NCI-H345 treated with DMSO at 0.1 percent for 48 hours (cell line): Measurements from ENCODE around the gene PRKAG2.

ENCODE experiments used
- DNase-seq: peaks from one replicate; lab custom pipeline; 2025; ENCODE audit not compliant: unreplicated experiment; lab: John Stamatoyannopoulos, UW

PRKAG2 gene

DNA sequence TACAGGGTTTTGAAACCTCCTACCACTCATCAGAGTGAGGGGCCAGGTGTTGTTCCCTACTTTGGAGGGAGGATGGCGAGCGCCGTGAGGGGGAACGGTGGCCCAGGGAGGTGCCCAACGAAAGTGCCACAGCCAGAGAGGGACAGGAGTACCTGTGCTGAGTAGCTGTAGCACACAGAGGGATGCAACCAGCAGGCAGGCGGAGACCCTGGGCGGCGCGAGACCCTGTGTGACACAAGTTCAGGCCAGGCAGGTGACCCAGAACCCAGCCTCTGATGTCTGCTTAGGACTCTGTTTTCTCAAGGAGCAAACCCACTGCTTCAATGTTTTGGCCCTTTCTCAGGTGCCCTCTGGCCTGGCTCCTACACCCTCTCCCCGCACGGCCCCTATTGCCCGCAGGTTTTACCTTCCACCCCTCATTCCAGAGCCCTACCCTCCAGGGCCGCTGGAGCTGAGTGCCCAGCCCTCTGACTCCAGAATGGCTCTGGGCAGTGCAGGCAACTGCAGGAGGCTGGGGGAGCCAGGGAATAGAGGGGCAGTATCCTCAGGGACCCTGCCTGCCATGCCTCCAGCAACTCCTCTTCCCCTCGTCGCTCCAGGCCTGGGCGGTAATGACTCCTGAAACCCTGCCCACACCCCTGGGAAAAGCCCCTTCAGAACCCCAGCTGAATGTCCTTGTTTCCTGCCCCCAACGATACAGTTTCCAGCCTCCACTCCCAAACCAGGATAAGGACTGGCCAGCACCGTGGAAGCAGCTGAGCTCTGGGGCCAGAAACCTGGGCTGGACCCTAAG lies 193.1 kb downstream of the PRKAG2 start:
- DNase-seq = no peak

DNA sequence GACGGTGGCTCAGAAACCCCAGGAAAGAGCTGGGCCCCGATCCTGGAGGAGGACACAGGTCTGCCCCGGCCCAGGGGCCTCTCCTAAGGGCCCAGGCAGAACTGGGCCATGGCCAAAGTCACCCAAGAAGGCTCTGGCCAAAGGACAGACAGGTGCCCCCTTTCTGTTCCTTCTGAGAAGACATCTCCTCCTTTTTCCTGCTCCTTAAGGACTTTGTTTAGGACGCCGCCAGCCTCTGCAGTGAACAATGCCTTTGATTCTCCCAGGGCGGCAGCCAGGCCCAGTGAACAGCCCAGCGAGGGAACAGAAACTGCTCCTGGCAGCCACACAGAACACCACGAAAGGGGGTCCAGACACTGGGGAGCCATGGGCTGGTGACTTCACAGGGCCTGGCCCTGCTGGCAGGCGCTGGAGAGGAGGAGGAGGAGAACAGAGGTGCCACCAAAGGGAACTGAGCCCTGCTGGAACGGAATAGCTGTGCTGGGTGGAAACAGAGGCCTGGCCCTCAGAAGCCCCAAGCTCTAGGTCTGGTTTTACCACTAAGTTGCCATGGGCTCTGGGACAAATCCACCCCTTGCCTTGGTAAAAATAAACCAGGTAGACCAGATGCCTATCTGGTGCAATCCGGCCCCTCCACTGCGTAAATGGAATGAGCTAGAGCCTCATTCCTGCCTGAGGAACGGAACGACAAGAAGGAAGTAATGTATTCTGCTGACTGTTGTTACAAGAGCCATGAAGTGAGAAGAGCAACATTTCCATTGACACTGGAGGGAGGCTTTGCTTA lies 193.9 kb downstream of the PRKAG2 start:
- no peak for DNase-seq

DNA sequence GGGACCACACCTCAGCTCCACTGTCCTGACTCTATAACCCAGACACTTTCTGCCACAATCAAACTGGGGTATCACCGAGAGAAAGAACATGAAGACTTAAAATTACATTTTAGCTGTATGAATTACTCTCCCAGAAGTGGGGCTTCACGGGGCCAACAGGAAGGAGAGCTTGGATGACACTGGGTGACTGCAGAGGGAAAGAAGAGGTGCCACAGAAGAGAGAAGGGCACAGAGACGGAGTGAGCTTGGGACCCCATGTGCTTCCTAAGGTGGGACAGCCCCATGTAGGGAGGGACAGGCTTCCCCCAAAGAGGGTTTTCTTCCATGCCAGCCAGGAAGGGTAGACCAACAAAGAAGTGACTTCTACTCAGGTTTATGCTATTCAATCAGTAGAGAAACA lies 195.2 kb downstream of the PRKAG2 start:
- DNase-seq = no peak

- no peak for DNase-seq
Observed at GRCh38 chr7:151680810-151681209, 196.1 kb downstream of the PRKAG2 start.

DNA sequence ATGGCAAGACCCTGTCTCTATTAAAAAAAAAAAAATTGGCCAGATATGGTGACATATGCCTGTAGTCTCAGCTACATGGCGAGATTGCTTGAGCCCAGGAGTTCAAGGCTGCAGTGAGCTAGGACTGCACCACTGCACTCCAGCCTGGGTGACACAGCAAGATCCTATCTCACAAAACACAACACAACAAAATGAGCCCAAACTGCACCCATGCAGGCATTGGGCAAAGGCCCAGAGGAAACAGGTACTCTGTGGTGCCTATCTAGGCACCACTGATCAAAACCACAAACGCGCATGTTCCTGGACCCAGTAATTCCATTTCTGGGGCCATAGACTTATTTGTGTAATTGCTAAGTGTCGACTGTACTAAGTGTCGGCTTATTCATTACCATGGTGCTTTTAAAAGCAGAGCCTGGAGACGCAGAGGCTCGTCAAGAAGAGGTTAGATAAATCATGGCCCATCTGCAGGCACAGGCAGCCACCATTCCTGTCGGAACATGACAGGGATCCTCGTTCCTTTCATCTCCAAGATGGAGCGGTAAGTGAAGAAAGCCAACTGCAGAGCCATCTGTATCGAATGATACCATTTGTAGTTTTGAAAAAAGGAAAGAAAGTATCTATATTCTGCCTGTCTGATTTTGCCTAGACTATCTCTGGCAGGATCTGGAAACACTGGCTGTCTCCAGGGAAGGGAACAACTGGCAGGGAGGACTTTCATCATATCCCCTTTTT lies 196.9 kb downstream of the PRKAG2 start:
- DNase-seq = no peak

- no peak for DNase-seq
Observed at GRCh38 chr7:151679071-151679708, 197.7 kb downstream of the PRKAG2 start.

- DNase-seq = no peak
Observed at GRCh38 chr7:151678227-151678604, 198.7 kb downstream of the PRKAG2 start.

GRCh38 chr7:151677581-151678226 lies 199.2 kb downstream of the PRKAG2 start:
- no peak for DNase-seq

DNA sequence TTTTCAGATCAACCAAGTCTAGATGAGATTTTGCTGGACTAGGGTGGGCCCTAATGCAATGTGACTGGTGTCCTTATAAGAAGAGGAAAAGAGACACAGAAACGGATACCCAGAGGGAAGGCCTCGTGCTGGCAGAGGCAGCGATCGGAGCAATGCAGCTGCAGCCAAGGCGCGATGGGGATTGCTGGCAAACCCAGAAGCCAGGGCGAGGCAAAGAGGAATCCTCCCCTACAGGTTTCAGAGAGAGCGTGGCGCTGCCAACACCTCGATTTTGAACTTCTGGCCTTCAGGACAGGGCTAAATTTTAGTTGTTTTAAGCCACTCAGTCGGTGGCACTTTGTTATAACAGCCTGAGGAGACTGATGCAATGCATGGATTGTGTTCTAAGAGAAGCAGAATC lies 200.2 kb downstream of the PRKAG2 start:
- no peak for DNase-seq

GRCh38 chr7:151675196-151675920 lies 201.6 kb downstream of the PRKAG2 start:
- no peak for DNase-seq

- DNase-seq = no peak
Observed at GRCh38 chr7:151674161-151674920, 202.6 kb downstream of the PRKAG2 start.

- no peak for DNase-seq
Observed at GRCh38 chr7:151673216-151673615, 203.7 kb downstream of the PRKAG2 start.

DNA sequence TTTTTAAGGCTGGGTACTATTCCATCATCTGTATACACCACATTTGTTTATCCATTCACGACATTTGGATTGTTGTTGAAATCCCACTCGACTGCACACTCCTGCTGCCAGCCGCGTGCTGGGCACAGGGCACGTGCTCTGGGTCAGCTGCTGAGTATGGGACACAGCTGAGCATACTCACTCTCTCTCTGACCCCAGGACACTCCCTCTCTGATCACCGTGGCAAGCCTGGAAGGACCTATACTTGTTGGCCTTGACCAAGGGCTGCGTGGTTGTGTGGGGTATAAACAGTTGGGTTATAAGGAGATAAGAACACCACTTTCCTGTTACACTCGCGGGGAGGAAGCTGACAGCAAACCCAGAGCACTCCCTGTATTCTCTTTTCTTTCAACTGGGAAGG lies 204.2 kb downstream of the PRKAG2 start:
- DNase-seq = no peak

GRCh38 chr7:151671514-151671913 lies 205.4 kb downstream of the PRKAG2 start:
- no peak for DNase-seq

DNA sequence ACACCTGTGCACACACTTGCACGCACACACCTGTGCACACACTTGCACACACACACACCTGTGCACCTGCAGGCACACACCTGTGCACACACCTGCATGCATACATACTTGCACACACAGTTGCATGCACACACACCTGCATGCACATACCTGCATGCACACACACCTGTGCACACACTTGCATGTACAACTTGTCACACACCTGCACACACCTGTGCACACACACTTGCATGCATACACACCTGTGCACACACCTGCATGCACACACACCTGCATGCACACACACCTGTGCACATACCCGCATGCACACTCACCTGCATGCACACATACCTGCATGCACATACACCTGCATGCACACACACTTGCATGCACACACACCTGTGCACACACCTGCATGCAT lies 207.2 kb downstream of the PRKAG2 start:
- DNase-seq = no peak

GRCh38 chr7:151666886-151667285 lies 210.0 kb downstream of the PRKAG2 start:
- no peak for DNase-seq

GRCh38 chr7:151665368-151665767 lies 211.5 kb downstream of the PRKAG2 start:
- no peak for DNase-seq

DNA sequence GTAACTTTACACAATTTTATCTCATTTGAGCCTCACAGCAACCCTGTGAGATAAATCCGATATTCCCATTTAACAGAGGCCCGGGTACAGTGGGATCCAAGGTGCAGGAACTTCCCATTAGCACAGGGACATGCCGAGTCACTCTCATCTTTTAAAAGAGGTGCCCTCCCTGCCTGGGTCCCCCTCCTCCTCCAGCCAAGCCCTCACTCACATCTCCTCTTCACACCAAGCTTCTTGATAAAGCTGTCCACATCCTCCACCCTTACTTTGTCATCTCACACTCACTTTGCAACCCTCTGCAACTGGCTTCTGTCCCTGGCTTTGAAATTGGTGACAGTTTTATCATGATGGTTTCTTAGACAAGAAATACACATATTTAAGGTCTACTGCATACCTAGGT lies 212.6 kb downstream of the PRKAG2 start:
- DNase-seq = no peak

DNA sequence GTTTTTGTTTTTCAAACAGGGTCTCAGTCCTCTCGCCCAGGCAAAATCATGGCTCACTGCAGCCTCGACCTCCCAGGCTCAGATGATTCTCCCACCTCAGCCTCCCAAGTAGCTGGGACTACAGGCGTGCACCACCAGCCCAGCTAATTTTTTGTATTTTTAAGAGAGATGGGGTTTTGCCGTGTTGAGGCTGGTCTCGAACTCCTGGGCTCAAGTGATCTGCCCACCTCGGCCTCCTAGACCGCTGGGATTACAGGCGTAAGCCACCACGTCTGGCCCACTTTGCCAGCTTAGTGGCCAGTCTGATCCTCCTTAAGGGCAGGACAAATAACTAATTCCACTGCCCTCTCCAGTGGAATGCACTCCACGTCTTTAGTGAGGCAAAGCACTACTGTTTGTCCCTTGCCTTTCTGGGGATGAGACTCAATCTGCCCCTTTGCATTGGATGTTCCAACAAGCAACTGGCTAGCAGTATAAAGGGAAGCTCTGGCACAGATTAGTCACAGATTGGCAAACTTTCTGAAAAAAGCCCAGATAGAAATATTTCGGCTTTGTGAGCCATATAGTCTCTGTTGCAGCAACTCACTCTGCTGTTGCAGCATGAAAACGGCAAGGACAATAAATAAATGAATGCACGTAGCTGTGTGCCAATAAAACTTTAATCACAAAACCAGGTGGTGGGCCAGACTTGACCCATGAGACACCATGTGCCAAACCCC lies 213.4 kb downstream of the PRKAG2 start:
- DNase-seq = no peak
